Measurements from ENCODE around the gene PLCL1.
A peak's percentile ranks its signal among the peaks of the same experiment; 100 is the strongest.

PLCL1 gene

GRCh38 chr2:198116756-198117155 lies 312.4 kb downstream of the PLCL1 start:
- DNase-seq (ENCODE audit: low spot score) = no peak

- no peak for DNase-seq (ENCODE audit: low spot score)
These were observed 313.1 kb downstream of the PLCL1 start for GRCh38 chr2:198117406-198118041.

GRCh38 chr2:198127627-198128026 lies 323.2 kb downstream of the PLCL1 start:
- peak; percentile 37 for DNase-seq (ENCODE audit: low spot score)

GRCh38 chr2:198129609-198130008 lies 325.2 kb downstream of the PLCL1 start:
- no peak for DNase-seq (ENCODE audit: low spot score)

GRCh38 chr2:198134293-198134955 lies 330.0 kb downstream of the PLCL1 start:
- no peak for DNase-seq (ENCODE audit: low spot score)

GRCh38 chr2:198135481-198135934 lies 331.1 kb downstream of the PLCL1 start:
- DNase-seq (ENCODE audit: low spot score) = no peak

- DNase-seq (ENCODE audit: low spot score) = no peak
These were observed 331.7 kb downstream of the PLCL1 start for GRCh38 chr2:198136142-198136541.

GRCh38 chr2:198137733-198138132 lies 333.3 kb downstream of the PLCL1 start:
- no peak for DNase-seq (ENCODE audit: low spot score)

GRCh38 chr2:198141726-198142125 lies 337.3 kb downstream of the PLCL1 start:
- no peak for DNase-seq (ENCODE audit: low spot score)

GRCh38 chr2:198143156-198143555 lies 338.8 kb downstream of the PLCL1 start:
- no peak for DNase-seq (ENCODE audit: low spot score)

- no peak for DNase-seq (ENCODE audit: low spot score)
These were observed 339.4 kb downstream of the PLCL1 start for GRCh38 chr2:198143793-198144192.

GRCh38 chr2:198144660-198145059 lies 340.3 kb downstream of the PLCL1 start:
- no peak for DNase-seq (ENCODE audit: low spot score)

- no peak for DNase-seq (ENCODE audit: low spot score)
These were observed 342.1 kb downstream of the PLCL1 start for GRCh38 chr2:198146346-198146940.

- no peak for DNase-seq (ENCODE audit: low spot score)
These were observed 352.9 kb downstream of the PLCL1 start for GRCh38 chr2:198157314-198157713.

GRCh38 chr2:198161151-198161550 lies 356.8 kb downstream of the PLCL1 start:
- DNase-seq (ENCODE audit: low spot score) = no peak

GRCh38 chr2:198162276-198162675 lies 357.9 kb downstream of the PLCL1 start:
- no peak for DNase-seq (ENCODE audit: low spot score)

- DNase-seq (ENCODE audit: low spot score) = no peak
These were observed 360.4 kb downstream of the PLCL1 start for GRCh38 chr2:198164843-198165242.

GRCh38 chr2:198165289-198165688 lies 360.9 kb downstream of the PLCL1 start:
- no peak for DNase-seq (ENCODE audit: low spot score)

- DNase-seq (ENCODE audit: low spot score) = no peak
These were observed 363.0 kb downstream of the PLCL1 start for GRCh38 chr2:198167346-198167745.

- DNase-seq (ENCODE audit: low spot score) = no peak
These were observed 364.3 kb downstream of the PLCL1 start for GRCh38 chr2:198168651-198169050.

GRCh38 chr2:198173242-198173641 lies 368.8 kb downstream of the PLCL1 start:
- no peak for DNase-seq (ENCODE audit: low spot score)

- no peak for DNase-seq (ENCODE audit: low spot score)
These were observed 369.5 kb downstream of the PLCL1 start for GRCh38 chr2:198173864-198174263.

- no peak for DNase-seq (ENCODE audit: low spot score)
These were observed 370.9 kb downstream of the PLCL1 start for GRCh38 chr2:198175271-198175670.
